GF-D8 (cell line): ENCODE measurements around the gene ADRA1B.

Source experiments
- DNase-seq: peaks from one replicate; lab custom pipeline; 2025; lab: John Stamatoyannopoulos, UW

The ADRA1B gene

GRCh38 chr5:159915904-159916840 is at the start of gene ADRA1B:
Gene ADRA1B (plus strand): TSS chr5:159916482. CDS start chr5:159916906, 424 bp downstream.
- DNase-seq = no peak

- no peak for DNase-seq
These were observed 42.6 kb upstream of the ADRA1B start for GRCh38 chr5:159873680-159874079.

GRCh38 chr5:159874263-159874662 is 42.0 kb upstream of the ADRA1B start:
- no peak for DNase-seq

- DNase-seq = no peak
These were observed 39.3 kb upstream of the ADRA1B start for GRCh38 chr5:159877016-159877415.

GRCh38 chr5:159877894-159878448 is 38.3 kb upstream of the ADRA1B start:
- no peak for DNase-seq

- no peak for DNase-seq
These were observed 37.3 kb upstream of the ADRA1B start for GRCh38 chr5:159878988-159879471.

- no peak for DNase-seq
These were observed 35.6 kb upstream of the ADRA1B start for GRCh38 chr5:159880676-159881075.

- no peak for DNase-seq
These were observed 34.3 kb upstream of the ADRA1B start for GRCh38 chr5:159881967-159882366.

- DNase-seq = no peak
These were observed 32.7 kb upstream of the ADRA1B start for GRCh38 chr5:159883522-159883950.

GRCh38 chr5:159884917-159885620 is 31.2 kb upstream of the ADRA1B start:
- no peak for DNase-seq

GRCh38 chr5:159886296-159886695 is 30.0 kb upstream of the ADRA1B start:
- DNase-seq = no peak

- DNase-seq = no peak
These were observed 29.2 kb upstream of the ADRA1B start for GRCh38 chr5:159887050-159887449.

- DNase-seq = no peak
These were observed 27.4 kb upstream of the ADRA1B start for GRCh38 chr5:159888860-159889259.

GRCh38 chr5:159890141-159890540 is 26.1 kb upstream of the ADRA1B start:
- no peak for DNase-seq

- no peak for DNase-seq
These were observed 24.9 kb upstream of the ADRA1B start for GRCh38 chr5:159891371-159891770.

GRCh38 chr5:159893040-159893695 is 23.1 kb upstream of the ADRA1B start:
- no peak for DNase-seq

GRCh38 chr5:159894149-159894720 is 22.0 kb upstream of the ADRA1B start:
- no peak for DNase-seq

- no peak for DNase-seq
These were observed 18.4 kb upstream of the ADRA1B start for GRCh38 chr5:159897786-159898393.

GRCh38 chr5:159899067-159900049 is 16.9 kb upstream of the ADRA1B start:
- DNase-seq = no peak

- no peak for DNase-seq
These were observed 15.0 kb upstream of the ADRA1B start for GRCh38 chr5:159901308-159901707.
